ENCODE data around the gene MSANTD1.

Gene MSANTD1

GRCh38 chr4:3285558-3286334 lies 36.8 kb downstream of the MSANTD1 start:
- no peak overlapping the region for H3K4me3 ChIP-seq (ENCODE audit: low read depth, low read length, poor library complexity, severe bottlenecking)
- H3K79me2 ChIP-seq (ENCODE audit: insufficient read depth, low read length) = no peaks in the 10 kb centered on the region
- no peak overlapping the region for H3K4me2 ChIP-seq (ENCODE audit: low read length)
- no peaks in the 10 kb centered on the region for H4K20me1 ChIP-seq (ENCODE audit: insufficient read depth, low read length)
- H3F3A ChIP-seq (ENCODE audit: insufficient read depth, low read length) = no peaks in the 10 kb centered on the region
- no peaks in the 10 kb centered on the region for H3K36me3 ChIP-seq (ENCODE audit: insufficient read depth, low read length)
- no peaks in the 10 kb centered on the region for H3K4me1 ChIP-seq (ENCODE audit: insufficient read depth, low read length, severe bottlenecking)
- no peak overlapping the region for H2AFZ ChIP-seq (ENCODE audit: low read length)
- H3K9ac ChIP-seq (ENCODE audit: low read length) = no peak overlapping the region
- H3K9me3 ChIP-seq (ENCODE audit: low read length) = no peaks in the 10 kb centered on the region
- H3K27me3 ChIP-seq (ENCODE audit: insufficient read depth, low read length) = no peaks in the 10 kb centered on the region; the same call in 1 of the 2 replicates
- no peaks in the 10 kb centered on the region for H3K9me2 ChIP-seq (ENCODE audit: low read depth, low read length)
- TF ChIP-seq CTCF (IDR thresholded peaks at IDR 0.05; ENCODE audit: low read length) (no peak), EZH2 (IDR thresholded peaks at IDR 0.05; ENCODE audit: borderline replicate concordance, low read length) (no peak)
- no peak overlapping the region for H3K27ac ChIP-seq (ENCODE audit: low read depth, low read length, poor library complexity, severe bottlenecking)

DNA sequence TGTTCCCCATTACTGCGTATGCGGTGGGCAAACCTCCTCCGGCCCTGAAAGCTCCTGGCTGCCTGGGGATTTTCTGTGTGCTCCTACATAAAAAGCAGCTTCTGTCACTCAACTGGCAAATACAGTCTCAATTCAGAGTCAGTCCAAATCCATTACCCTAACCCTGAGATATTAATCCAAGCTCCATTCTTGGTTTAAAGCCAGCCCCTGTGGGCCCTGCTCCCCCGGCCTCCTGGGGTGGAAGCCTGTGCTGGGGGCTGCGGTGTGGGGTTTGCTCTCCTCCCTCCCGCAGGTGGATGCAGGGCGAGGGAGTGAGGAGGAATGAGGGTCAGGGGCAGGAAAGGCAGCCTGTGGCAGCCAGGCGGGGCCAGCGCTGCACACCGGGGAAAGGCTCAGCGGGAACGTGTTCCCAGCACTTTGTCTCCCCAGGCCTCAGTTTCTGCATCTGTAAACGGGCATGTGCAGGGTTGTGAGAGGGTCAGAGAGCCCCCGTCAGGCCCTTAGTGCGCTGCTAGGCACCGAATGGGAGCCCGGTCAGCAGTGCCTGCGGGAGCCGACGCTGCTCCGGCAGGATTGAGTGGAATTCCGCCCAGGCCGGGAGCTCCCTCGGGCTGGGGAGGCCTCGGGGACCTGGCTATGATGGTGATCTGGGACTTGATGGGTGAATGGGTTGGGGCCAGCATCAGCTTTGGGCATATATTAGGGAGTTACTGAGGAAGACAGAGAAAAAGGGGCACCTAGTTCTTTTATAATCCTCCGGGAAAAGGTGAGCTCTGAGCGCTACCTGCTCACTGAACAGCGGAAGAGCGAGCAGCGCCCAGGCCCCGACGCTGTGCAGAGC lies 37.6 kb downstream of the MSANTD1 start:
- H4K20me1 ChIP-seq (ENCODE audit: insufficient read depth, low read length) = no peaks in the 10 kb centered on the region
- H3K4me1 ChIP-seq (ENCODE audit: insufficient read depth, low read length, severe bottlenecking) = no peaks in the 10 kb centered on the region
- no peak overlapping the region for H3K27ac ChIP-seq (ENCODE audit: low read depth, low read length, poor library complexity, severe bottlenecking)
- H3K36me3 ChIP-seq (ENCODE audit: insufficient read depth, low read length) = no peaks in the 10 kb centered on the region
- no peak overlapping the region for H3K4me2 ChIP-seq (ENCODE audit: low read length)
- H2AFZ ChIP-seq (ENCODE audit: low read length) = no peak overlapping the region
- H3F3A ChIP-seq (ENCODE audit: insufficient read depth, low read length) = no peaks in the 10 kb centered on the region
- H3K27me3 ChIP-seq (ENCODE audit: insufficient read depth, low read length) = no peaks in the 10 kb centered on the region; the same call in 1 of the 2 replicates
- no peak overlapping the region for H3K9ac ChIP-seq (ENCODE audit: low read length)
- no peak overlapping the region for H3K4me3 ChIP-seq (ENCODE audit: low read depth, low read length, poor library complexity, severe bottlenecking)
- no peak for TF ChIP-seq EZH2 (IDR thresholded peaks at IDR 0.05; ENCODE audit: borderline replicate concordance, low read length)
- TF ChIP-seq CTCF (IDR thresholded peaks at IDR 0.05; ENCODE audit: low read length) = no peak
- no peaks in the 10 kb centered on the region for H3K9me2 ChIP-seq (ENCODE audit: low read depth, low read length)
- H3K9me3 ChIP-seq (ENCODE audit: low read length) = no peaks in the 10 kb centered on the region
- H3K79me2 ChIP-seq (ENCODE audit: insufficient read depth, low read length) = no peaks in the 10 kb centered on the region

GRCh38 chr4:3287271-3287971 lies 38.5 kb downstream of the MSANTD1 start:
- Histone ChIP-seq H3K36me3 (ENCODE audit: insufficient read depth, low read length) (no peaks in the 10 kb centered on the region), H3K4me2 (ENCODE audit: low read length) (no peak overlapping the region), H2AFZ (ENCODE audit: low read length) (no peak overlapping the region), H3K79me2 (ENCODE audit: insufficient read depth, low read length) (no peaks in the 10 kb centered on the region), H3K9me3 (ENCODE audit: low read length) (no peaks in the 10 kb centered on the region), H3K9me2 (ENCODE audit: low read depth, low read length) (no peaks in the 10 kb centered on the region), H3K27me3 (ENCODE audit: insufficient read depth, low read length) (no peaks in the 10 kb centered on the region), H3K9ac (ENCODE audit: low read length) (no peak overlapping the region), H3K4me3 (ENCODE audit: low read depth, low read length, poor library complexity, severe bottlenecking) (no peak overlapping the region), H3K4me1 (ENCODE audit: insufficient read depth, low read length, severe bottlenecking) (no peaks in the 10 kb centered on the region), H3K27ac (ENCODE audit: low read depth, low read length, poor library complexity, severe bottlenecking) (no peak overlapping the region), H3F3A (ENCODE audit: insufficient read depth, low read length) (no peaks in the 10 kb centered on the region), H4K20me1 (ENCODE audit: insufficient read depth, low read length) (no peaks in the 10 kb centered on the region)
- TF ChIP-seq CTCF (IDR thresholded peaks at IDR 0.05; ENCODE audit: low read length) = no peak
- no peak for TF ChIP-seq EZH2 (IDR thresholded peaks at IDR 0.05; ENCODE audit: borderline replicate concordance, low read length)
